Mesothelial cell of epicardium (in vitro differentiated cells): ENCODE results near the gene ANK3. TPM values are rescaled to one million over a fixed set of nuclear protein-coding genes. Genes with fewer than 3 reads are reported as not detected.
A peak's percentile ranks its signal among the peaks of the same experiment; 100 is the strongest.

ENCODE experiments used
- DNase-seq, 2 experiments: peaks; one replicate each; pipeline ENCODE4 v3.0.0; 2021; ENCODE audit warnings: low spot score in 2 of 2; ENCODE audit not compliant: unreplicated experiment in 2 of 2
- H3K27ac Mint-ChIP-seq: 2 replicates; pipeline ENCODE4 v1.8.0; 2021; ENCODE audit warnings: mixed read lengths
- H3K27me3 Mint-ChIP-seq: 2 replicates; pipeline ENCODE4 v1.8.0; 2021; ENCODE audit warnings: low read depth, mixed read lengths
- H3K36me3 Mint-ChIP-seq: 2 replicates; pipeline ENCODE4 v1.8.0; 2021; ENCODE audit warnings: mixed read lengths
- H3K4me1 Mint-ChIP-seq: 2 replicates; pipeline ENCODE4 v1.8.0; 2021; ENCODE audit warnings: mixed read lengths
- H3K4me3 Mint-ChIP-seq: 2 replicates; pipeline ENCODE4 v1.8.0; 2021; ENCODE audit warnings: mild to moderate bottlenecking, moderate library complexity, mixed read lengths
- H3K9me3 Mint-ChIP-seq: 2 replicates; pipeline ENCODE4 v1.8.0; 2021; ENCODE audit warnings: mixed read lengths
- CTCF ChIP-seq: fragments of 200-600 bp; sonication (generic); IDR thresholded peaks from one replicate; pipeline ENCODE4 v1.5.0; 2021; ENCODE audit warnings: antibody characterized with exemption; ENCODE audit not compliant: unreplicated experiment
- total RNA-seq: library from RNA; stranded (reverse); gene quantifications from 3 replicates; pipeline ENCODE4 v1.2.1, GENCODE V29; 2021

ANK3 gene
- total RNA-seq, 1 donor from 2014 or later: 242 TPM

GRCh38 chr10:60171436-60172013, 218.2 kb downstream of the ANK3 start:
- Mint-ChIP-seq H3K4me3 (no peak overlapping the region), H3K27ac (peak overlapping the region; percentile 70), H3K36me3 (peaks cover 15% of the 10 kb centered on the region), H3K27me3 (no peaks in the 10 kb centered on the region), H3K9me3 (no peaks in the 10 kb centered on the region), H3K4me1 (peaks cover 39% of the 10 kb centered on the region)
- no peak for DNase-seq
- TF ChIP-seq CTCF: no peak

- Mint-ChIP-seq H3K4me3 (no peak overlapping the region), H3K27me3 (no peaks in the 10 kb centered on the region), H3K4me1 (peaks cover 38% of the 10 kb centered on the region), H3K9me3 (no peaks in the 10 kb centered on the region), H3K36me3 (peaks cover 21% of the 10 kb centered on the region), H3K27ac (no peak overlapping the region)
- TF ChIP-seq CTCF: no peak
- no peak for DNase-seq
Measured at GRCh38 chr10:60170250-60170649, 219.4 kb downstream of the ANK3 start.

GRCh38 chr10:60169111-60169510, 220.6 kb downstream of the ANK3 start:
- TF ChIP-seq CTCF: no peak
- H3K27ac Mint-ChIP-seq: no peak overlapping the region
- DNase-seq: no peak
- no peaks in the 10 kb centered on the region for H3K27me3 Mint-ChIP-seq
- H3K36me3 Mint-ChIP-seq: peaks cover 24% of the 10 kb centered on the region
- H3K4me1 Mint-ChIP-seq: peaks cover 34% of the 10 kb centered on the region
- H3K4me3 Mint-ChIP-seq: no peak overlapping the region
- no peaks in the 10 kb centered on the region for H3K9me3 Mint-ChIP-seq

- peaks cover 28% of the 10 kb centered on the region for H3K4me1 Mint-ChIP-seq
- H3K9me3 Mint-ChIP-seq: no peaks in the 10 kb centered on the region
- TF ChIP-seq CTCF: no peak
- no peak overlapping the region for H3K4me3 Mint-ChIP-seq
- peak overlapping the region; percentile 27 for H3K27ac Mint-ChIP-seq
- H3K27me3 Mint-ChIP-seq: no peaks in the 10 kb centered on the region
- DNase-seq: no peak
- H3K36me3 Mint-ChIP-seq: peaks cover 26% of the 10 kb centered on the region
Measured at GRCh38 chr10:60167050-60167449, 222.6 kb downstream of the ANK3 start.

GRCh38 chr10:60163786-60164185, 225.9 kb downstream of the ANK3 start:
- DNase-seq: no peak
- H3K27me3 Mint-ChIP-seq: no peaks in the 10 kb centered on the region
- H3K4me1 Mint-ChIP-seq: peaks cover 17% of the 10 kb centered on the region
- H3K4me3 Mint-ChIP-seq: no peak overlapping the region
- peaks cover 35% of the 10 kb centered on the region for H3K36me3 Mint-ChIP-seq
- no peak overlapping the region for H3K27ac Mint-ChIP-seq
- peaks cover 15% of the 10 kb centered on the region for H3K9me3 Mint-ChIP-seq
- TF ChIP-seq CTCF: no peak

GRCh38 chr10:60162631-60163030, 227.0 kb downstream of the ANK3 start:
- no peak for DNase-seq
- Mint-ChIP-seq H3K4me1 (peaks cover 17% of the 10 kb centered on the region), H3K4me3 (no peak overlapping the region), H3K27me3 (no peaks in the 10 kb centered on the region), H3K9me3 (peaks cover 15% of the 10 kb centered on the region), H3K27ac (no peak overlapping the region), H3K36me3 (peaks cover 39% of the 10 kb centered on the region)
- TF ChIP-seq CTCF: no peak
